Renal cortex interstitium (tissue), 11 donors: ENCODE results near the gene NCF4. TPM values are rescaled to one million over a fixed set of nuclear protein-coding genes. Genes with fewer than 3 reads are reported as not detected.

Experiments
- DNase-seq, 11 donors: peaks; one replicate each; pipeline ENCODE4 v3.0.0-alpha.2; 2013; ENCODE audit warnings: low read depth in 9 of 11, low spot score in 4 of 11; ENCODE audit errors: extremely low read depth in 1 of 11
- polyA plus RNA-seq, 3 donors: library from polyadenylated mRNA; unstranded; fragments of 120-200 nt; gene quantifications; one replicate each; pipeline ENCODE4 v1.2.1, GENCODE V29; 2013; ENCODE audit not compliant: insufficient read length in 3 of 3

The NCF4 gene
- polyA plus RNA-seq, 3 donors = 2.1 to 3.4 (median 2.4) TPM

DNA sequence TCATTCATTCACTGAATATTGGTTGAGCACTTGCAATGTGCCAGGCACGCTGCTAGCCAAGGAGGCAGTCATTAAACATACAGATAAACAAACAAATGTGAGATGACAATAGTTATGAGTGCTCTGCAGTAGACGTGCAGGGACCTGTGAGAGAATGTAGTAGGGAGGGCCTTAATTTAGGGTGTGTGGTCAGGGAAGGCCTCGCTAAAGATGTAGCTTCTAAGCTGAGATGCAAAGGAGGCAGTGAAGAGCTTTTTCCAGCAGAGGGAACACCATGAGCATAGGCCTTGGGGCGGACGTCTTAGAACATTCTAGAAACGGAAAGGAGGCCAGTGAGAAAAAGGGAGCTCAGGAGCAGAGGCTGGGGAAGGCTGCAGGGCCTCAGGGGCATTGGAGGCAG lies 789 bp upstream of the NCF4 start:
- no peak for DNase-seq

- no peak for DNase-seq
Measured at GRCh38 chr22:36860438-36860820, 377 bp upstream of the NCF4 start.

GRCh38 chr22:36862251-36863242 lies 1.7 kb downstream of the NCF4 start:
- no peak for DNase-seq

DNA sequence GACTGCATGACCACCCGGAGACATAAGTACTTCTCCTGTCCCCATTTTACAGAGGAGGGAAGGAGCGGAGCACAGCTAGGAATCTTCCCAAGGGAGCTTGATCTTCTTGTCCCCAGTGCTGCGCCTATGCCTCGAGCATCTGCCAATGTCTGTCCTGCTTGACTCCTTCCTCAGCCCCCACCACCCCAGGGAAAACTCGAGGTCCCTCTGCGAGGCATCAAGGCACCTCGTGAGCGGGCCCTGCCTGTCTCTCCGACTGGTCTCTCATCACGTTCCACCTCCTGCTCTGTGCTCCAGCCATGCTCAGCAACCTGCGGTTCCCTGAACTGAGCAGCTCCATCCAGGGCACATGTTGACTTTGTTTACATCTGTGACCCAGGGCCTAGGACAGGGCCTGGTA lies 2.5 kb downstream of the NCF4 start:
- DNase-seq = no peak

DNA sequence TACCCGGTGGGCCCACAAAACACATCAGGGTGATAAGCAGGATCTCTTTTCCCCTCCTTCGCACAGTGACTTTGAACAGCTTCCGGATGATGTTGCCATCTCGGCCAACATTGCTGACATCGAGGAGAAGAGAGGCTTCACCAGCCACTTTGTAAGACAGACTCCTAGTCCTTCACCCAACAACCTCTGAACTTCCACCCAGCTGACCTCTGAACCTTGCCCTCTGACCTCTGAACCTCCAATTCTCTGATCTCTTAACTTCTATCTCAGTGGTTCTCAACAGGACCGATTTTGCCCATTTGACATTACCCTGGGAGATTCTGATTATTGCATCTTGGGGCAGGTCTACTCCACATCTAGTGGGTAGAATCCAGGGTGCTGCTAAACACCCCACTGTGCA lies 3.2 kb downstream of the NCF4 start:
- no peak for DNase-seq

GRCh38 chr22:36864454-36865215 lies 3.8 kb downstream of the NCF4 start:
- no peak for DNase-seq

DNA sequence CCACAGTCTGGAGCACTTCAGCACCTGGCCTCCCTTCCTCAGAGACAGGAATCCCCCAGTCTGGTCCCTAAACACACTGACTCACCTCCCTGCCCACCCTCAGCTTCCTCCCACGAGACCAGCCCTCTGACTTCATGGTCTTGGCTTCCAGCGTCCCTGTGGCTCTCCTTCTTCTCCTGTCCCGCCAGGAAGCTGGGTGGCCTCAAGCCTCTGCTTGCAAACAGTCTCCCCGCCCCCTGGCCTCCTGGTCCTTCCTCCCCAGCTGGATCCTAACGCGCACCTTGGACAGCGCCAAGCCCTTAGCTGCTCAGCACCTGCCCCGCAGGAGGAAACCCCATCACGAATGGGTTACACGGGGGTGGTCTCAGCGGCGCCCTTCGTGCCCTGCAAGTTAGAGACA lies 4.5 kb downstream of the NCF4 start:
- DNase-seq = peak in 2 of 11 donors; percentile 21 to 31

DNA sequence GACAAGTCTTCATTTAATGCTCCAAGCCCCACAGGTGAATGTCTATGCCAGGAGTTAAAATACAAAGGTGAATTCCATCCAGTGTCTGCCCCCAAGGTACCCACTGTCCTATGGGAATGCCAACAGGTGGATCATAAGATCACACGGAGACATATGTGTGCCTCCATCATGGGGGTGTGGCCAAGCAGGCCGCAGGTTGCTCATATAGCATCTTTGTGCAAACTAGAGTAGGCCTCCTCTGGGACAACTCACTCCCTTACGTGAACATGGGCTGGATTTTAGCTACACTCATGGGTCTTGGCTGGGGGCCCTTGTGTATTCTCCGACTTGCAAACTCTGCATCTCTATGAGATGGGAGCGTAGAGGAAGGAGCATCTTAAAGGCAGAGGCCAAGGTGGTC lies 6.9 kb downstream of the NCF4 start:
- DNase-seq = no peak

DNA sequence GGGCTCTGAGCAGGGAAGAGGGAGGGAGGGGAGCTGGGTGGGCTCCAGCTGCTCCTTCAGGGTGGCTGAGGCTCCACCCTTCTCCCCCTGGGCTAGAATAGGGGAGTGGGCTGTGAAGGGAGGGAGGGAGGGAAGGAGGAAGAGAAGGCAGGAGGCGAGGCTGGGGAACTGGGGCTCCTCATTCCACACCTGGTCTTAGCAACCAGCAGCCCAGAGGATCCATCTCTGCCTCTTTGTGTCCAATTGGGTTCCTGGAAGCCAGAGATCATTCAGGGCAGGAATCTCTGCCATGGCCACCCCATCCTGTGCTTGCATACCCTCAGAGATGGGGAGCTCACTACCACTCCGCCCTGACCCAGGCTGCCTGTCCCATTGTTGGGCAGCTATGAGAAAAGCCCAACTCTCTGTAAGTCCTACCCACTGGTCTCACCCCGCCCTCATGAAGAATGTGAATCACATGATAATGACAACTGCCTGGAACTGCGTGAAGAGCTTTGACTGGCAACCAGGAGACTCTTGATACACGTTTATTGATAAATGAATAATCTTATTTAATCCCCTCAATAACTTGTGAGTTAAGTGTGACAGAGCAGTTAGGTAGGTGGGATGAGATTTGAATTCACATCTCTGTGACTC lies 7.9 kb downstream of the NCF4 start:
- no peak for DNase-seq

- no peak for DNase-seq
Measured at GRCh38 chr22:36870250-36870649, 9.4 kb downstream of the NCF4 start.

DNA sequence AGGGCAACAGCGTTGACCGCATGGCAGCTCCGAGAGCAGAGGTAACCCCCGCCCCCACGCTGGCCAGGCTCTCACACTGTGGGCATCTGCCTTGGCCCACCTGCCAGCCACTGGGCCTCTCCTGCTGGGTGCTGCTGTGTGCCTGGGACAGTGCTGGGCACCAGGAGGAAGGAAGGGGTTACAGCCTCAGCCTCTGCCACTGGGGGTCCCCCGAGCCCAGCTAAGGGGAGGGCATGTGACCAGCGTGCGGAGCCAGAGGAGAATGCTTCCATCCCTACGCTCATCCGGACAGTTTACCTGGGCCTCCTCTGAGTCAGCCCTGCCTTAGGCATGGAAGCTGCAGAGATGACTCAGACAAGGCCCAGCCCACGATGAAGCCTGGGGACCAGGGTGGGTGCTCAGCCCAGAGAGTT lies 10.9 kb downstream of the NCF4 start:
- no peak for DNase-seq

DNA sequence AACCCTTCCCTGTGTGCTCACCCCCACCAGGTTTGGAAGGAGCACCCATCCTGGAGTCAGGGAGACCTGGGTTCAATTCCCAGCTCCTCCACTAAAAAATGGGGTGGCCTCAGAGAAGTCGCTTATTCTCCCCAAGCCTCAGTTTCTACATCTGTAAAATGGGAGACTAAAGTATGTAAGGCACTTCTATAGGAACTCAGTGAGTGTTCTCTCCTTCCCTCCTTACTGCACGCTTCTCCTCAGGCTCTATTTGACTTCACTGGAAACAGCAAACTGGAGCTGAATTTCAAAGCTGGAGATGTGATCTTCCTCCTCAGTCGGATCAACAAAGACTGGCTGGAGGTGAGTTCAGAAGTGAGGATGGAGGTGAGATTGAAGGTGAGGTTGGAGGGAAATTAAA lies 11.3 kb downstream of the NCF4 start:
- no peak for DNase-seq

- DNase-seq = no peak
Measured at GRCh38 chr22:36872866-36873498, 12.2 kb downstream of the NCF4 start.

GRCh38 chr22:36873614-36874308 lies 13.0 kb downstream of the NCF4 start:
- DNase-seq = peak in 7 of 11 donors; percentile 21 to 52 (median 35)

DNA sequence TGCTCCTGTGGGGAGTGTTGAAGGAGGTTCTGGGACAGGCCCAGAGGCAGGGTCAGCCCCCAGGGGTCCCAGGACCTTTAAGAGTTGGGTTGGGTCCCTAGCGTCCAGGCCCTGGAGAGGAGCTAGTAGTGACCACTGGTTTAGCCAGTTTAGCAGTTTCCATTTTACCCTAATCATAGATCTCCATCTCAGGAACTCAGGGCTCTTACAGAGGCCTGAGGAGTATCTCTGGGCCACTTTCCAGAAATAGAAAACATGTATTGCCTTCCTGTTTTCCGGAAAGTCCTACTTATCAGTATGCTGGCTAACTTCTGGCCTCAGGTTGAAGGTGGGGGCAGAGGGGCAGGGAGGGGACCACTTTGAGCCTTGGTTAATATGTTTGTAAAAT lies 13.5 kb downstream of the NCF4 start:
- no peak for DNase-seq

GRCh38 chr22:36874736-36875135 lies 13.9 kb downstream of the NCF4 start:
- no peak for DNase-seq

DNA sequence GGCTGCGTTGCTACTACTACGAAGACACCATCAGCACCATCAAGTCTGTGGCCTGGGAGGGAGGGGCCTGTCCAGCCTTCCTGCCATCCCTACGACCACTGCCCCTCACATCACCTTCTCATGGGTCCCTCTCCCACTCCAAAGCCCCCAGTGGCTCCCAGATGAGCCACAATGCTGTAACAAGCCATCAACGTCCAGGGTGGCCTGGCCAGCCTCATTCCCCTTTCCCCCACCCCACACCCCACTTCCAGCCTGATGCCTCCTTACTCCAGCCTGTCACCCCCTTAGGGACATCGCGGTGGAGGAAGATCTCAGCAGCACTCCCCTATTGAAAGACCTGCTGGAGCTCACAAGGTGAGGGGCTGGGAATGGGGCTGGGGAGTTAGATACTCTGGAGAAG lies 14.9 kb downstream of the NCF4 start:
- DNase-seq = no peak

DNA sequence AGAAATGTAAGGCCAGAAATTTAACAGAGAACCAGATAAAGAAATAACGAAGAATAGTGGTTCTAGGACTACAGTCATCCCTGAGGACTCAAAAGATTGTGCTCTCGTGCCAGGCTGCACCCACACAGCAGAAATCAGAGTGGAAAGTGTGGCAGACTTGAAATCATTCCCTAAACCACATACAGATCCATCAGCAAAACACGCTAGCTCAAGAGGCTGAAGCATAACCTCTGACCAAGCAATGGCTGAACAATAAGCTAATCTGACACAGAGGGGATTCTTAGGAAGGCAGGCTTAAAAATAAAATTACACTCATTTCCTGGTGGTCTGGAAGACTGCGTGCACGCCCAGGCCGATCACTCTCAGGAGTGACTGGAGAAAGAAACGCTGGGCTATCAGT lies 19.0 kb downstream of the NCF4 start:
- DNase-seq = no peak
